GM04504 (cell line): ENCODE measurements around the gene KLF16.
A peak's percentile ranks its signal among the peaks of the same experiment; 100 is the strongest.
"Not testable (repeated sequence)": the region's sequence is repeated elsewhere in the genome, so short reads cannot be mapped to it uniquely, and the experiment has no call there.

Source experiments
- DNase-seq: peaks from one replicate; pipeline ENCODE4 v3.0.0-alpha.2; 2012; ENCODE audit warnings: low read depth

KLF16 gene

GRCh38 chr19:1884291-1884718 is 20.9 kb upstream of the KLF16 start:
- DNase-seq: no peak

DNA sequence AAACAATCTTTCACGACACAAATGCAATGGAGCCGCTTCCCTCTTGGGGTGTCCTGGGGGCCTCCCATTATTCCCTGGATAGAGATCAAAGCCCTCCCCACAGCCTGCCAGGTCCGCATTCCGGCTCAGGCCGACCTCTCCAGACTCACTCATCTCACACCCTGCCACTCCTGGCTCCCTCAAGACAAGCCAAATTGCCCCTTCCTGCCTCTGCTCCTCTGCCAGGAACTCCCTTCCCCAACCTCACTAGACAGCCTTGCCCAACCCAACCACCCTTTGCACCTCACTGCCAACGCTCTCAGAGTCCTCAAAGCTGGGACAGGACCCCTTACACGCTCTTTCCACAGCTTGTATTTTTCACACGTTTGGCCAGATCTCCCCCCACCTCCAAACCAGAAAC is 20.4 kb upstream of the KLF16 start:
- no peak for DNase-seq

GRCh38 chr19:1882786-1883692 is 19.7 kb upstream of the KLF16 start:
- DNase-seq: no peak

DNA sequence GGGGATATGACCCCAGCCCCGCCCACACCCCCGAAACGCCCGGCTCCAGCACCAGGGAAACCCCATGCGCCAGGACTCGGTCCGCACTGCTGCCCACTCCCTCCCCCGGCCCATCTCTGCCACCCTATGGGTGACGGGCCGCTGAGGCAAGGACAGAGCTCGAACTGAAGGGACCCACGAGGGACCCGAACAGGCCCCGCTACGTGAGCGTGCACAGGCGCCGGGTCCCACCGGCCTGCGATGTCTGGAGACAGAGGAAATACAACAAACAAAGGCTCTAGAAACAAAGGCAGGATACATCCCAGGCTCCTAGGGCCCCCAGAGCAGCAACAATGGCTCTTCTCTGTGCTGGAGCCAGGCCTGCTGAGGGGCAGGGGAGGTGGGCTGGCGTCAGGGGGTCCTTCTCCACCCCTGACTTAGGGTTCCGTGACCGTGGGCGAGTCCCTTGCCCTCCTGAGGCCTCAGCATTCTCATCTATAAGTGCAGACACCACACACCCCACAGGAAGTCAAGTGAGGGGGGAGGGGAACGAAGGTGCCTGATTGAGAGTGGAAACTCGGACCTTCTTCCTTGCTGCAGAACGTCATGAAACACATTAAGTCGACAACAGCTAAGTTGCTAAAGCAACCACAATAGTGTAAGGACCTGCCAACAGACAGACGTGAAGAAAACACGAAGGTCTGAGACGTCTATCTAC is 18.9 kb upstream of the KLF16 start:
- DNase-seq: no peak

- not testable (repeated sequence) for DNase-seq
These were observed 18.2 kb upstream of the KLF16 start for GRCh38 chr19:1881393-1882088.

- DNase-seq: no peak
These were observed 17.4 kb upstream of the KLF16 start for GRCh38 chr19:1880611-1881392.

GRCh38 chr19:1879982-1880381 is 16.6 kb upstream of the KLF16 start:
- not testable (repeated sequence) for DNase-seq

DNA sequence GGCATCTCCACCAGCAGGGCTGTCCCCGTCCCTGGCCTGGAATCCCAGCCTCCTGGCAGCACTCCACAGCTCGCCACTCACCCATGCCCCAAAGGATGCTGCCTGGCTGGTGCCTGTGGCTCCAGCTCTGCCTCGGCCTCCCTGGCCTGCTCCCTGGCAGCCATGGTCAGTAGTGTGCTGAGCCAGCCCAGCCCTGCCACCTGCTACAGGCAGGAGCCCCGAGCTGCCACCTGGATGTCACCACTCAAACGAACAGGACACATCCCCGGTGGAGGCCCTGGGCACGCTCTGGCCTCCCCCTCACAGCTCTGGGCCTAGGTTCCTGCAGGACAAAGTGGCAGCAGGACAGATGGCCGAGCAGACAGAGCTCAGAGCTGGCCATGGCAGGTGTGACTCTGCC is 15.2 kb upstream of the KLF16 start:
- not testable (repeated sequence) for DNase-seq

- not testable (repeated sequence) for DNase-seq
These were observed 13.9 kb upstream of the KLF16 start for GRCh38 chr19:1877280-1877660.

DNA sequence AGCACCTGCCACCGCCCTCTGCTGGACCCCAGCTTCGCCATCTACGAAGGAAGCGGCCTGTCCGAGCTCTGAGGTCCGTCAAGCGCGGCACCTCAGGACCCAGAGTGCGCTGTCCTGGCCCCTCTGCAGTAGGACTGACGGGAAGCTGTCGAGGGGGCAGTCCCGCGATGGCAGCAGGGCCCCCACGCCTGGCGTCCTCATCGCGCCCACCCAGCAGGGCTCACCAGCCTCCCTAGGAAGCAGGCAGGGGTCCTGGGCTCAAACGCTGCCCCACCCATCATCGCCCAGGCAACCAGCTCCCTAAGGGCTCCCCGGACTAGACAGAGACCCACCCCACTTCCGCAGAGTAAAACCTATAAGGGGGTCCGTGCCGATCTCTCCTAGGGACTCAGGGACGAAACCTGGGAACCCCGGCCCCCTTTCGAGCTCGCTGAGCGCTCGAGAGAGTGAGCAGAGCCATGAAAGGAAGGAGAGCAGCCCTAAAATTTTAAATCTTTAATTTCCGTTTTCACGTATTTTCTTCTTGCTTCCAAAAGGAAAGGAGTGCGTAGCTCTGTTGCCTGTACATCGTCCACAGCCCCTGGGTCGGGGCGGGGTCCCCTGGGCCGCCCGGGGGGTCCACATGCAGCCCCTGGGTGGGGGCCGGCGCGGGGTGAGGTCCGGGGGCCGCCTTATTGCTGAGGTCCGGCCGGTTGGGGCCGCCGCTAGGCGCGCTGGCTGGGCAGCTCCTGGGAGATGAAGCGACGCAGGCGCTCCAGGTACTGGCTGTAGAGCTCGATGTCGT is 13.3 kb upstream of the KLF16 start:
- not testable (repeated sequence) for DNase-seq

GRCh38 chr19:1875646-1876495 is 12.5 kb upstream of the KLF16 start:
- peak; percentile 63 for DNase-seq

DNA sequence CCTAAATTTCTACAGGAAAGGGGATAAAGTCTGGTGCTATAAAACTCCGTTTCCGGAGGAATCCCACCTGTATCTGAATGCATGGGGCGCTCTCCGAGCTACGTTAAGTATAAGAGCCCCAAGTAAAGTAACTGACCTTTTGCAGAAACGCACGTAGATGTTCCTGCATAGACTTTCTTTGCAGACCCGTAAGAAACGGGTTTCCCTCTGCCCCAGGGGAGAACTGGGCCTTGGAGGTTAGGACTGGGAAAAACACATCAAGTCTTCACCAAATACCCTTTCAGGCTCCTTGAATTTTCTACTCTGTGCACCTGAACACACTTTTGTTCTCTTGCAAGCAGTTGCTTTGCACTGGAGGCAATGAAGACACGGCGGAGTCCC is 11.9 kb upstream of the KLF16 start:
- not testable (repeated sequence) for DNase-seq

DNA sequence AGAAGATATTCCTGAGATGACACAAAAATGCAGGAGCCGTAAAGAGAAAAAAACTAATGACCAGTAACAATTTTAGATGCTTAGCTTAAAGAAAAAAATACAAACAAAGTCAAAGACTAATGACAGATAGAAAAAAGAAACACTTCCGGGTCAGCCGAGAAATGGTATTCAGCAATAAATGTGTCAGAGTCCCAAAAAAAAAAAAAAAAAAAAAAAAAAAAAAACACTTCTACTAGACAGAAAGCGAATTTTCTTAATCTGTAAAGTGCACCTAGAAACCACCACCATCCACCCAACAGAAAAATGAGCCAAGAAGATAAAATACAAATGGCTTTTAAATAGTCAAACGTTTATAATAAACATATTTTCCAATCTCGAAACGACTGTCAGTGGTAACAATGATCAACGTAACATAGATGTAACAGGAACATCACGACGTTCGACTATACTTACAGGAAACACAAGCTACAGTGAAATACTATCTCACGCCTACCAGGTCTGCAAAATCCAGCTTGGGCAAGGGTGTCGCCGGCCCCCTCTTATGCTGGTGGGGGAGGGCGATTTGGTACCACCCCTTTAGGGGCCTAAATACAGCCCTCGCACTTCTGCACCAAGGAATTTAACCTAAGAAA is 11.3 kb upstream of the KLF16 start:
- no peak for DNase-seq

- DNase-seq: no peak
These were observed 10.4 kb upstream of the KLF16 start for GRCh38 chr19:1873524-1874473.

GRCh38 chr19:1872807-1873523 is 9.6 kb upstream of the KLF16 start:
- no peak for DNase-seq

GRCh38 chr19:1871630-1872029 is 8.3 kb upstream of the KLF16 start:
- no peak for DNase-seq

GRCh38 chr19:1871140-1871597 is 7.8 kb upstream of the KLF16 start:
- no peak for DNase-seq

GRCh38 chr19:1868971-1869370 is 5.6 kb upstream of the KLF16 start:
- DNase-seq: no peak
